Spinal cord (tissue), 10 donors: Measurements from ENCODE around the gene FAR2. TPM values are rescaled to one million over a fixed set of nuclear protein-coding genes. Genes with fewer than 3 reads are reported as not detected.

Source experiments
- DNase-seq, 6 donors: peaks; one replicate each; pipeline versions ENCODE4 v3.0.0 to v3.0.0-alpha.2; 2013 to 2015; ENCODE audit warnings: low spot score in 6 of 6, low read depth in 4 of 6
- H3K27ac ChIP-seq: one replicate; pipeline ENCODE4 v1.5.1; 2013; ENCODE audit warnings: low read depth, low read length, control low read depth
- H3K27me3 ChIP-seq: one replicate; pipeline ENCODE4 v1.6.1; 2013; ENCODE audit warnings: low read length; ENCODE audit not compliant: control insufficient read depth, insufficient read depth
- H3K36me3 ChIP-seq: one replicate; pipeline ENCODE4 v1.6.1; 2013; ENCODE audit warnings: low read length; ENCODE audit not compliant: control insufficient read depth, insufficient read depth
- H3K4me1 ChIP-seq: one replicate; pipeline ENCODE4 v1.6.1; 2013; ENCODE audit warnings: low read length; ENCODE audit not compliant: control insufficient read depth, insufficient read depth
- H3K4me3 ChIP-seq: one replicate; pipeline ENCODE4 v1.5.1; 2013; ENCODE audit warnings: low read depth, low read length, control low read depth
- H3K9me3 ChIP-seq: one replicate; pipeline ENCODE4 v1.6.1; 2013; ENCODE audit warnings: low read length; ENCODE audit not compliant: control insufficient read depth, insufficient read depth
- WGBS: methylation state at CpG from one replicate; pipeline ENCODE4 v1.1.5; 2013; ENCODE audit warnings: missing lambda C conversion rate; ENCODE audit not compliant: insufficient coverage; 5-methylcytosine and 5-hydroxymethylcytosine counted together
- polyA plus RNA-seq, 2 donors: library from polyadenylated mRNA; unstranded; fragments of 120-200 nt; gene quantifications; one replicate each; pipeline ENCODE4 v1.2.1, GENCODE V29; 2013; ENCODE audit not compliant: insufficient read length in 2 of 2
- total RNA-seq, 2 donors: library from RNA; depleted of rRNA in 1 of 2; stranded (reverse); fragments of 120-200 nt in 1 of 2; fragments of >200 nt in 1 of 2; gene quantifications; one replicate each; pipeline versions ENCODE4 v1.2.3 to v1.2.4, GENCODE V29; 2013 to 2014
- donor health status: healthy.

FAR2 gene
- total and polyA plus RNA-seq, 4 donors, result 11.4 to 33.2 (median 25.8) TPM

GRCh38 chr12:29301114-29301513, 152.0 kb downstream of the FAR2 start:
- Histone ChIP-seq H3K4me3 (no peak overlapping the region), H3K27me3 (no peaks in the 10 kb centered on the region), H3K36me3 (no peaks in the 10 kb centered on the region), H3K9me3 (no peaks in the 10 kb centered on the region), H3K27ac (no peak overlapping the region), H3K4me1 (no peaks in the 10 kb centered on the region)
- WGBS, result no CpG with 5 or more reads among the region's 3 CpGs
- DNase-seq, result no peak

DNA sequence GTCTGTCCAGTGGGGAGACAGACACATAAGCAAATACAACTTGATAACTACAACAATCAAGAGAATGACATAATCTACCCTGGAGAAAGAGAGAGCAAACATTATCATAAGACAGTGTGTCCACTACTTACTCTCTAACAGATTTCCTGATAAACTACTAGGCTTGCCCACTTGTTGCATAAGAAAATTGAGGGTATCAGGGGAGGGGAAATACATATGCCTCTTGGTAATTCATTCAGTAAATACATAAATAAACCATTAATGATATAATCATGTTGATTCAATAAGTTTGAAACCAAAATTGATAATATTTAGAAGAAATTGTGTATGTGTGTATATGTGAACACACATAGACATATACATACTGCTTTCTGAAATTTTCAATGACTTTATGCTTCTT, 155.3 kb downstream of the FAR2 start:
- no peaks in the 10 kb centered on the region for H3K4me1 ChIP-seq
- no peaks in the 10 kb centered on the region for H3K9me3 ChIP-seq
- no peak overlapping the region for H3K27ac ChIP-seq
- no peaks in the 10 kb centered on the region for H3K36me3 ChIP-seq
- no peak for DNase-seq
- no peak overlapping the region for H3K4me3 ChIP-seq
- H3K27me3 ChIP-seq, result no peaks in the 10 kb centered on the region

DNA sequence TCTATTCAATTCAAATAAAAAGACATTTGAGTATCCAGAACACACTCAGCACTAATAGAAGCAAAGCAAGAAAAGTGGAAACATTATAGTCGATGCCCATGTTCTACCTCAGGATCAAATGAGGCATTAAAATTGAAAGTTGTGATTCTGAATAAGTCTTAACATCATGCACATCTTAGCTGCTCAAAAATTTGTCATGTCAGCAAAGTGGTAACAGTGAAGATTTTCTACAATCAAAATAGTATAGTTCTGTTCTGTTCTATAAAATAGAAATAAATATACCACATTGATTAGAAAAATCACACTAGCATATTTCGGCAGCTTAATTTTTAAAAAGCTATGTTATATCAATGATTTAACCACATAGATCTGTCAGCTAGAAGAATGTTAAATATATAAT, 157.2 kb downstream of the FAR2 start:
- Histone ChIP-seq H3K4me3 (no peak overlapping the region), H3K36me3 (no peaks in the 10 kb centered on the region), H3K4me1 (no peaks in the 10 kb centered on the region), H3K27me3 (no peaks in the 10 kb centered on the region), H3K9me3 (no peaks in the 10 kb centered on the region), H3K27ac (no peak overlapping the region)
- no CpG with 5 or more reads among the region's 2 CpGs for WGBS
- no peak for DNase-seq

- H3K9me3 ChIP-seq, result no peaks in the 10 kb centered on the region
- H3K4me3 ChIP-seq, result no peak overlapping the region
- H3K4me1 ChIP-seq, result no peaks in the 10 kb centered on the region
- no peaks in the 10 kb centered on the region for H3K36me3 ChIP-seq
- no CpG with 5 or more reads among the region's 2 CpGs for WGBS
- DNase-seq, result no peak
- no peaks in the 10 kb centered on the region for H3K27me3 ChIP-seq
- no peak overlapping the region for H3K27ac ChIP-seq
These were observed 157.6 kb downstream of the FAR2 start for GRCh38 chr12:29306682-29307081.

DNA sequence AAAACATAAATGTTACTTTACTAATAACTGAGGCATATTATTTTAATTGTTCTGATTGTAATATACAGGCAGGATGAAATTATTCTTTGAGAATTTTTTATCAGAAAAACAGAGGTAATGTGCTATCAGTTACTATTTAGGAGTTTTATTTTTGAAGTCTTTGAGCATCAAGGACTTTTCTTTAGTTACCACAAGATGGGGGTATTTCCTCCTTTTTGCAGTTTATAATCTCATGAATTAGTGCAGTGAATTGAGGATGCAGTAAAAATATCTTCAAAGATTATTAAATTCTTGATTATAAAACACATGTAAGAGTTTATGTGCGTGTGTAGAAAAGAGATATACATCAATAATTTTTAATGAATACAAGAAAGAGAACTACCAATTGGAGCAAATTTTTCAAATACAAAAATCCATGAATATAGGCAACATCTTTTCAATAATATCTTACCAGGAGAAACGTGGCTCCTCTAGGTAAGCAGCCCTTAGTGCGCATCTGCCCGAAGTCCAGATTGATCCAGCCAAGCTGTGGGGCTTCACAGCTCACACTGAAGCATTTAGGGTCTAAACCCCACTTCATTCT, 160.3 kb downstream of the FAR2 start:
- Histone ChIP-seq H3K9me3 (no peaks in the 10 kb centered on the region), H3K27ac (no peak overlapping the region), H3K36me3 (no peaks in the 10 kb centered on the region), H3K4me3 (no peak overlapping the region), H3K4me1 (no peaks in the 10 kb centered on the region), H3K27me3 (no peaks in the 10 kb centered on the region)
- DNase-seq, result peak in 2 of 6 donors; percentile 24 to 39
- WGBS, result 33% methylated on average over 1 of the region's 4 CpGs

DNA sequence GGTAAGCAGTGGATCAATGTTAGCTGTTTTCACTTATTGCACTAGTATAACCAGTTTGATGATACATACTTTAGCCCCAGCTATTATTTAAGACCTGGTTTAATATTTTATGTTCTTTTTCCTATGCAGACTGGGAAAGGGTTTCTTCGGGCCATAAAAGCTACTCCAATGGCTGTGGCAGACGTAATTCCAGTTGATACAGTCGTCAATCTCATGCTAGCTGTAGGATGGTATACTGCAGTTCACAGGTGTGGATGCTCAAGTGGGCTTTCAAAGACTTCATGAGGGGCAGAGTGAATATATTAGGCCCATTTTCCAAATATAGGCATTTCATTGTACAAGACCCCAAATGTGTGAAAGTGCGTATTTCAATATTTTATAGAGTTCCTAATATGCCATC, 161.8 kb downstream of the FAR2 start:
- H3K27me3 ChIP-seq, result no peaks in the 10 kb centered on the region
- no peaks in the 10 kb centered on the region for H3K36me3 ChIP-seq
- DNase-seq, result no peak
- no peaks in the 10 kb centered on the region for H3K9me3 ChIP-seq
- H3K27ac ChIP-seq, result no peak overlapping the region
- 100% methylated on average over 2 of the region's 4 CpGs for WGBS
- H3K4me1 ChIP-seq, result no peaks in the 10 kb centered on the region
- H3K4me3 ChIP-seq, result no peak overlapping the region

GRCh38 chr12:29314416-29314815, 165.3 kb downstream of the FAR2 start:
- Histone ChIP-seq H3K27me3 (no peaks in the 10 kb centered on the region), H3K4me1 (no peaks in the 10 kb centered on the region), H3K4me3 (no peak overlapping the region), H3K9me3 (no peaks in the 10 kb centered on the region), H3K36me3 (peaks cover 5% of the 10 kb centered on the region), H3K27ac (no peak overlapping the region)
- 27% methylated on average over 2 of the region's 2 CpGs for whole genome bisulfite sequencing
- DNase-seq, result peak in 2 of 6 donors; percentile 59 to 62

GRCh38 chr12:29316752-29317151, 167.7 kb downstream of the FAR2 start:
- 37% methylated on average over 4 of the region's 4 CpGs for WGBS
- Histone ChIP-seq H3K27me3 (no peaks in the 10 kb centered on the region), H3K4me1 (no peaks in the 10 kb centered on the region), H3K27ac (no peak overlapping the region), H3K9me3 (no peaks in the 10 kb centered on the region), H3K36me3 (peaks cover 5% of the 10 kb centered on the region), H3K4me3 (no peak overlapping the region)
- DNase-seq, result peak in 2 of 6 donors; percentile 27 to 39

DNA sequence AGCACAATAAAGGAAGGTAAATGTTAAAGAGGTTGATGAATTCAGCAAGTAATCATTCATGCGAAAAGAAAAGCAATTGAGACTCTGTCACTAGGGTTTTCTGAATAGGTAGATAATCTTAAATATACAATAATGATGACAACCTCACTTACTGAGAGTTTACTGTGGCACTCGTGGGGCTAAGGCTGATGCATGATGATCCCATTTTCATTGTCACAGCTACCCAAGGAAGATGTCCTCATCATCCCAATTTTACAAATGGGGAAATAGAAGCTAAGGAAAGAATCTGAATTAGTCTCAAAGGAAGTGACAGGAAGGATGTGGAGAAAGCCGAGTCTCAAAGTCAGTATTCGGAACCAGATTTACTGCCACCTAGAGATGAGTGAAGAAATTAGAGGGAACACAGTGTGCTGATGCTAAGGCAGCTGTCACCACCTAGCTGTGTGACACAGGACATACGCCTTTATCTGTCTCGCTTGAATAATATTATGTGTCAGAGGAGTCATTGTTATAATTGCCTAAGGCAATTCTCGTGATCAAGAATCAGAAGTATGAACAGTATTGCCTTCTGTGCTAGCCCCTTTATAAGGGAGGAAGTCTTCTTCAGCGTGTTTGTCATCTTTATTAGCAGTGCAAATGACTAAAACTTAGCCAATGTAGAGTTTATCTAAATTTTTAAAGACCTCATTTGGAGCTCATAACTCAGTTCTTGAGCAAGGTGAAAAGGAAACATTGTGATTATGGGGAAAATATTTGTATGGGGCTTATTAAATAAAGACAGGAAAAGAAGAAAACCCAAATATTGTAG, 168.7 kb downstream of the FAR2 start:
- 13% methylated on average over 3 of the region's 8 CpGs for WGBS

More for the DNA sequence above, 168.7 kb downstream of the FAR2 start:
- Histone ChIP-seq H3K27me3 (no peaks in the 10 kb centered on the region), H3K4me1 (no peaks in the 10 kb centered on the region), H3K4me3 (no peak overlapping the region), H3K27ac (no peak overlapping the region), H3K36me3 (peaks cover 7% of the 10 kb centered on the region), H3K9me3 (no peaks in the 10 kb centered on the region)
- DNase-seq, result peak; percentile 19 to 92 (median 48)
